Lower leg skin (tissue), 3 donors: ENCODE results near the gene ISY1.

Experiments used
- CTCF ChIP-seq, 3 donors: fragments of 450-650 bp; IDR thresholded peaks; one replicate each; pipeline ENCODE4 v1.5.1; 2016; ENCODE audit warnings: antibody characterized with exemption in 3 of 3, mild to moderate bottlenecking in 3 of 3, moderate library complexity in 2 of 3
- POLR2A ChIP-seq, 2 donors: fragments of 450-650 bp; IDR thresholded peaks; one replicate each; pipeline ENCODE4 v1.6.1; 2016 to 2017; ENCODE audit warnings: antibody characterized with exemption in 2 of 2, mild to moderate bottlenecking in 1 of 2, moderate library complexity in 1 of 2

DNA sequence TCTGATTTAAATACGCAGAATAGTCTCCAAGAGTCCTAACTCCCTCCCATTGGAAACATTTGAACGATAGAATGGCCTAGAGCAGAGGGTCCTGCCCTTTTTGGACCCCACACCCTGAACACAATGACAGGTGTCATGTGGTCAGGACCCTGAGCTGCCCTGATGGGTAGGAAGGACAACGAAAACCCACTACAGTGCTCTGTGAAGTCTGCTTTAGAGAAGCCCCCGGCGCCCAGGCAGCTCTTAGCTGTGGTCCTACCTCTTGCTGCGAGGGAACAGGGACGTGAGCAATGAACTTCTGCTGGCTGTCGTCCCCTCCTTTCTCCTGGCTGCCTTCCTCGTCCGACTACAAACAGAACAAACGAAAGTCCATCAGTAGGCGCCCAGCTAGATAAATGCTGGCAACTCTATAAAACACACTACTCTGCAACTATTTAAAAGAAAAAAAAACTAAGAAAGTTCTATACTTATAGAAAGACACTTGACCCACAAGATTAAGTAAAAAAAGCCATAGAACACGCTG, 30.5 kb downstream of the ISY1 start:
- TF ChIP-seq CTCF (IDR thresholded peaks at IDR 0.05), result no peak
- TF ChIP-seq POLR2A (IDR thresholded peaks at IDR 0.05), result no peak
